GM12878 (cell line): ENCODE measurements around the gene AIRE. TPM values are rescaled to one million over a fixed set of nuclear protein-coding genes. Genes with fewer than 3 reads are reported as not detected.

ENCODE experiments used
- BRCA1 ChIP-seq: IDR thresholded peaks from 2 replicates; pipeline ENCODE4 v1.6.1; 2011; ENCODE audit warnings: low read depth, low read length, improper control_type of control experiment
- CBX5 ChIP-seq: sonication (generic); IDR thresholded peaks from 2 replicates; pipeline ENCODE4 v1.6.1; 2016; ENCODE audit warnings: low read depth, moderate library complexity, mild to moderate bottlenecking, inconsistent platforms
- CHD1 ChIP-seq: IDR thresholded peaks from 2 replicates; pipeline ENCODE4 v1.6.1; 2012; ENCODE audit warnings: low read depth, low read length, improper control_type of control experiment
- CHD4 ChIP-seq: fragments of 200-600 bp; sonication (generic); IDR thresholded peaks from 2 replicates; pipeline ENCODE4 v1.6.1; 2016; ENCODE audit warnings: mild to moderate bottlenecking
- CREM ChIP-seq: IDR thresholded peaks from 2 replicates; pipeline ENCODE4 v1.6.1; 2014; ENCODE audit warnings: antibody characterized with exemption, low read depth
- CTCF ChIP-seq, 3 experiments: IDR thresholded peaks in 2 of 3; conservative IDR thresholded peaks in 1 of 3; 2 replicates each; pipeline ENCODE4 v1.5.1; 2011; ENCODE audit warnings: low read depth in 3 of 3, low read length in 3 of 3, mild to moderate bottlenecking in 3 of 3, control low read depth in 2 of 3, moderate library complexity in 2 of 3, inconsistent platforms in 1 of 3, mixed read lengths in 1 of 3; ENCODE audit not compliant: control insufficient read depth in 2 of 3, insufficient read depth in 1 of 3; ENCODE audit errors: extremely low read depth in 1 of 3
- EP300 ChIP-seq, 2 experiments: fragments of 150-350 bp in 1 of 2; IDR thresholded peaks; 2 replicates each; pipeline ENCODE4 v1.6.1; 2011 to 2012; ENCODE audit warnings: low read depth in 2 of 2, low read length in 2 of 2, borderline replicate concordance in 1 of 2, improper control_type of control experiment in 1 of 2, inconsistent platforms in 1 of 2; ENCODE audit not compliant: control insufficient read depth in 1 of 2
- JUNB ChIP-seq: IDR thresholded peaks from 2 replicates; pipeline ENCODE4 v1.6.1; 2016; ENCODE audit warnings: antibody characterized with exemption, mild to moderate bottlenecking
- MEF2B ChIP-seq: fragments of 450-650 bp; IDR thresholded peaks from 2 replicates; pipeline ENCODE4 v1.6.1; 2018; ENCODE audit warnings: mild to moderate bottlenecking, moderate library complexity; ENCODE audit not compliant: partially characterized antibody, poor library complexity, severe bottlenecking
- NBN ChIP-seq: fragments of 450-650 bp; IDR thresholded peaks from 2 replicates; pipeline ENCODE4 v1.6.1; 2016
- NR2F1 ChIP-seq: fragments of 450-650 bp; conservative IDR thresholded peaks from 2 replicates; pipeline ENCODE4 v1.6.1; 2017; ENCODE audit warnings: mild to moderate bottlenecking
- RAD21 ChIP-seq: IDR thresholded peaks from 2 replicates; pipeline ENCODE4 v1.6.1; 2011; ENCODE audit warnings: mild to moderate bottlenecking, low read depth, low read length, moderate library complexity; ENCODE audit not compliant: insufficient read depth
- RAD51 ChIP-seq: fragments of 450-650 bp; IDR thresholded peaks from 2 replicates; pipeline ENCODE4 v1.6.1; 2016; ENCODE audit warnings: moderate library complexity, mild to moderate bottlenecking, inconsistent platforms
- SMAD5 ChIP-seq: IDR thresholded peaks from 2 replicates; pipeline ENCODE4 v1.6.1; 2016; ENCODE audit warnings: antibody characterized with exemption, low read depth
- SMARCA5 ChIP-seq: fragments of 450-650 bp; IDR thresholded peaks from 2 replicates; pipeline ENCODE4 v1.6.1; 2017; ENCODE audit warnings: mild to moderate bottlenecking
- SPI1 ChIP-seq: IDR thresholded peaks from 2 replicates; pipeline ENCODE4 v1.6.1; 2011; ENCODE audit warnings: low read depth, mild to moderate bottlenecking, low read length, moderate library complexity, borderline replicate concordance; ENCODE audit not compliant: insufficient read depth
- SREBF2 ChIP-seq: IDR thresholded peaks from 2 replicates; pipeline ENCODE4 v1.6.1; 2012; ENCODE audit warnings: mild to moderate bottlenecking, low read length
- USF1 ChIP-seq: IDR thresholded peaks from 2 replicates; pipeline ENCODE4 v1.6.1; 2011; ENCODE audit warnings: borderline replicate concordance, low read depth, mild to moderate bottlenecking, moderate library complexity, mixed read lengths, low read length; ENCODE audit not compliant: insufficient read depth; ENCODE audit errors: extremely low read length
- YY1 ChIP-seq: IDR thresholded peaks from 2 replicates; pipeline ENCODE4 v1.6.1; 2011; ENCODE audit warnings: low read depth, mild to moderate bottlenecking, low read length
- ZNF24 ChIP-seq: fragments of 450-650 bp; IDR thresholded peaks from 2 replicates; pipeline ENCODE4 v1.6.1; 2017; ENCODE audit warnings: antibody characterized with exemption, mild to moderate bottlenecking
- polyA plus RNA-seq, 11 experiments: library from polyadenylated mRNA; depleted of rRNA in 4 of 11; unstranded in 6 of 11; stranded (reverse) in 5 of 11; fragments of >200 nt; fragmentation: Nextera tagmentation in 4 of 11; fragmentation: Illumina TruSeq in 1 of 11; extraction: Ambion mirVana in 4 of 11; extraction: Trizol in 1 of 11; gene quantifications; 1 replicate in 1 of 11; 2 replicates in 10 of 11; pipeline versions ENCODE4 v1.2.1 to v1.2.3, GENCODE V29; 2011 to 2016; ENCODE audit warnings: inconsistent platforms in 2 of 11, missing spikeins in 2 of 11, low read depth in 1 of 11
- total RNA-seq, 4 experiments: library from RNA; depleted of rRNA in 3 of 4; stranded (reverse); fragments of >200 nt in 3 of 4; fragmentation: Illumina TruSeq in 1 of 4; extraction: Trizol in 1 of 4; gene quantifications; 2 replicates each; pipeline versions ENCODE4 v1.2.1 to v1.2.3, GENCODE V29; 2013 to 2021

AIRE gene
- total and polyA plus RNA-seq, 10 of the 15 experiments (the other 5 are each of a cell fraction or from before 2014, with no cell fraction given), result 0.05 to 0.10 TPM; not detected in 8

GRCh38 chr21:44298301-44298700 is 12.6 kb downstream of the AIRE start (continued):
- TF ChIP-seq CTCF (IDR thresholded peaks at IDR 0.05 in 2 of 3, conservative IDR thresholded peaks at IDR 0.05 in 1 of 3; ENCODE audit: control insufficient read depth in 2 of 3, extremely low read depth in 1 of 3, insufficient read depth in 1 of 3, low read depth in 3 of 3, low read length in 3 of 3) (peak in 2 of 3 experiments; percentile 19 to 26; a peak in 2 of 6 replicates), ZNF24 (no peak), NR2F1 (no peak), SREBF2 (no peak), CHD4 (no peak), BRCA1 (no peak), EP300 (IDR thresholded peaks at IDR 0.05; ENCODE audit: borderline replicate concordance in 1 of 2, control insufficient read depth in 1 of 2, low read depth in 2 of 2, low read length in 2 of 2) (no peak), MEF2B (no peak), CREM (no peak), RAD21 (peak; percentile 35), YY1 (no peak), SMAD5 (no peak), SPI1 (no peak), NBN (no peak; the same call in 1 of the 2 replicates), SMARCA5 (peak; percentile 85), CBX5 (no peak), JUNB (no peak), USF1 (no peak), RAD51 (no peak), CHD1 (no peak)
